CD4-positive, alpha-beta T cell (primary cell): ENCODE measurements around the gene PHLDB1. TPM values are rescaled to one million over a fixed set of nuclear protein-coding genes. Genes with fewer than 3 reads are reported as not detected.

ENCODE experiments used
- ATAC-seq: fragments of 200-7000 bp; cut with Tn5 transposase; one replicate; pipeline ENCODE4 v1.10.0; 2022; ENCODE audit warnings: mild to moderate bottlenecking; ENCODE audit not compliant: poor library complexity
- CTCF ChIA-PET: fragments of 350-600 bp; sonication (Branson Sonifier 250); formaldehyde crosslinking; loops from one replicate; lab custom pipeline; 2021; ENCODE audit warnings: antibody characterized with exemption, inconsistent platforms; lab: Charles Lee
- POLR2A ChIA-PET: fragments of 350-600 bp; sonication (Branson Sonifier 250); formaldehyde crosslinking; loops from one replicate; lab custom pipeline; 2021; ENCODE audit warnings: antibody characterized with exemption, inconsistent platforms; lab: Charles Lee
- DNase-seq, 14 experiments: peaks; one replicate each; pipeline ENCODE4 v3.0.0-alpha.2; 2013 to 2020; ENCODE audit warnings: mixed read lengths in 2 of 14
- H3K27ac ChIP-seq, 2 donors: one replicate each; pipeline versions ENCODE4 v1.5.1 to v1.7.0; 2013; ENCODE audit warnings: low read length in 2 of 2, low read depth in 1 of 2, mild to moderate bottlenecking in 1 of 2
- H3K27me3 ChIP-seq, 2 experiments: 1 replicate in 1 of 2; 2 replicates in 1 of 2; pipeline versions ENCODE4 v1.6.1 to v1.7.0; 2013; ENCODE audit warnings: low read length in 2 of 2, control low read depth in 1 of 2, mild to moderate bottlenecking in 1 of 2, moderate library complexity in 1 of 2; ENCODE audit not compliant: insufficient read depth in 2 of 2, control insufficient read depth in 1 of 2
- H3K36me3 ChIP-seq: one replicate; pipeline ENCODE4 v1.6.1; 2013; ENCODE audit warnings: low read length, control low read depth; ENCODE audit not compliant: insufficient read depth
- H3K4me1 ChIP-seq: one replicate; pipeline ENCODE4 v1.6.1; 2013; ENCODE audit warnings: low read length, control low read depth; ENCODE audit not compliant: insufficient read depth
- H3K4me3 ChIP-seq: one replicate; pipeline ENCODE4 v1.5.1; 2013; ENCODE audit warnings: mild to moderate bottlenecking, low read length, moderate library complexity
- H3K9me3 ChIP-seq, 2 experiments: 1 replicate in 1 of 2; 2 replicates in 1 of 2; pipeline versions ENCODE4 v1.6.1 to v1.7.0; 2013; ENCODE audit warnings: low read length in 2 of 2, mild to moderate bottlenecking in 2 of 2, control low read depth in 1 of 2, moderate library complexity in 1 of 2; ENCODE audit not compliant: control insufficient read depth in 1 of 2, insufficient read depth in 1 of 2
- H3K27ac Mint-ChIP-seq: one replicate; pipeline ENCODE4 v1.8.0; 2020; ENCODE audit warnings: mixed read lengths
- H3K27me3 Mint-ChIP-seq: one replicate; pipeline ENCODE4 v1.8.0; 2021; ENCODE audit warnings: mixed read lengths
- H3K36me3 Mint-ChIP-seq: one replicate; pipeline ENCODE4 v1.8.0; 2021; ENCODE audit warnings: low read depth, mixed read lengths
- H3K4me1 Mint-ChIP-seq: one replicate; pipeline ENCODE4 v1.8.0; 2021; ENCODE audit warnings: low read depth, mixed read lengths
- H3K4me3 Mint-ChIP-seq: one replicate; pipeline ENCODE4 v1.8.0; 2020; ENCODE audit warnings: mild to moderate bottlenecking, mixed read lengths
- H3K9me3 Mint-ChIP-seq: one replicate; pipeline ENCODE4 v1.8.0; 2020; ENCODE audit warnings: mixed read lengths
- intact Hi-C, 2 experiments: fragments of 100-400 bp; cut with DNase I in 1 of 2; cut with micrococcal nuclease in 1 of 2; formaldehyde crosslinking; loops; one replicate each; pipeline versions ENCODE4 v1.15.1 to v1.9.0; 2023 to 2025; cut with DNase I, micrococcal nuclease
- total RNA-seq, 174 experiments: library from RNA in 2 of 174; stranded (reverse) in 2 of 174; gene quantifications; one replicate each; pipeline ENCODE4 v1.2.3 and lab custom pipeline; 2021 to 2026
- TF ChIP-seq, protein P1 (sequence below): fragments of 200-600 bp; IDR thresholded peaks from one replicate; pipeline ENCODE4 v1.8.0; 2022; ENCODE audit warnings: antibody characterized with exemption, mild to moderate bottlenecking

Gene PHLDB1
- total RNA-seq, 2 experiments from 2014 or later = 1.8 to 2.3 TPM

DNA sequence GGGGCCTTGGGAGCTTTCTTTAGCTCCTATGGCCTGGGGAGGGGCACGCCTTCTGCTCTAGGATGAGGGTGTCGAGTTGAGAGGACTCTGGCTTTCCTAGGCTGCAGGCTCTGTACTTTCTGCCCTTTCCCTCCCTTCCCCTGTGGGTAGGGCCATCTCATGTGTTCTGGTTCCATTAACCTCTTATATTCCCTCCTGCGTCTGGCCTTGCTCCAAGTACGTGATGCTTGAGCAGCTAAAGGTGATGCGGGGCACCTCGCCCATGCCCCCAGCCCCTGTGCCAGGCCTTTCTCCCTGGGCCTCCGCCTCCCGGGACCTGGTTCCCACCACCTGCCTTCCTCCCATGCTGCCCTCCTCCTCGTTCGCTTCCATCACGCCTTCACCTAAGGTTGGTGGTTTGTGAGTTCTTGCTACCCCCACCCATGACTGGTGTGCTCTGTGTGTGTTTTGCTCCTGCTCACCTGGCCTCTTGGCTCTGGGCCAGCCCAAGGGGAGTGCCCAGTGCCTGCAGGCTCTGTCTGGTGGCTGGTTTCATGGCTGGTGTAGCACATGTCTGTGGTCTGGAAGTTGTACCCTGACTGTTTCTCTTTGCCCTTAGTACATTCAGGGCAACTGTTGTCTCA lies 34.1 kb downstream of the PHLDB1 start:
- H3K4me3 Mint-ChIP-seq = no peak overlapping the region
- no peaks in the 10 kb centered on the region for H3K9me3 Mint-ChIP-seq
- no peaks in the 10 kb centered on the region for H3K4me1 Mint-ChIP-seq
- H3K36me3 Mint-ChIP-seq = no peaks in the 10 kb centered on the region
- H3K27ac ChIP-seq = no peak overlapping the region
- no peak for ATAC-seq
- H3K27ac Mint-ChIP-seq = no peak overlapping the region
- DNase-seq = no peak
- H3K9me3 ChIP-seq = no peaks in the 10 kb centered on the region
- H3K4me1 ChIP-seq = no peaks in the 10 kb centered on the region
- H3K4me3 ChIP-seq = no peak overlapping the region
- H3K27me3 Mint-ChIP-seq = no peaks in the 10 kb centered on the region
- intact Hi-C loops = no loop called here
- ChIA-PET POLR2A (no interaction called here), CTCF (no interaction called here)
- TF ChIP-seq, protein P1, sequence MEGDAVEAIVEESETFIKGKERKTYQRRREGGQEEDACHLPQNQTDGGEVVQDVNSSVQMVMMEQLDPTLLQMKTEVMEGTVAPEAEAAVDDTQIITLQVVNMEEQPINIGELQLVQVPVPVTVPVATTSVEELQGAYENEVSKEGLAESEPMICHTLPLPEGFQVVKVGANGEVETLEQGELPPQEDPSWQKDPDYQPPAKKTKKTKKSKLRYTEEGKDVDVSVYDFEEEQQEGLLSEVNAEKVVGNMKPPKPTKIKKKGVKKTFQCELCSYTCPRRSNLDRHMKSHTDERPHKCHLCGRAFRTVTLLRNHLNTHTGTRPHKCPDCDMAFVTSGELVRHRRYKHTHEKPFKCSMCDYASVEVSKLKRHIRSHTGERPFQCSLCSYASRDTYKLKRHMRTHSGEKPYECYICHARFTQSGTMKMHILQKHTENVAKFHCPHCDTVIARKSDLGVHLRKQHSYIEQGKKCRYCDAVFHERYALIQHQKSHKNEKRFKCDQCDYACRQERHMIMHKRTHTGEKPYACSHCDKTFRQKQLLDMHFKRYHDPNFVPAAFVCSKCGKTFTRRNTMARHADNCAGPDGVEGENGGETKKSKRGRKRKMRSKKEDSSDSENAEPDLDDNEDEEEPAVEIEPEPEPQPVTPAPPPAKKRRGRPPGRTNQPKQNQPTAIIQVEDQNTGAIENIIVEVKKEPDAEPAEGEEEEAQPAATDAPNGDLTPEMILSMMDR = no peak
- peaks cover 2% of the 10 kb centered on the region for H3K36me3 ChIP-seq
- no peaks in the 10 kb centered on the region for H3K27me3 ChIP-seq

DNA sequence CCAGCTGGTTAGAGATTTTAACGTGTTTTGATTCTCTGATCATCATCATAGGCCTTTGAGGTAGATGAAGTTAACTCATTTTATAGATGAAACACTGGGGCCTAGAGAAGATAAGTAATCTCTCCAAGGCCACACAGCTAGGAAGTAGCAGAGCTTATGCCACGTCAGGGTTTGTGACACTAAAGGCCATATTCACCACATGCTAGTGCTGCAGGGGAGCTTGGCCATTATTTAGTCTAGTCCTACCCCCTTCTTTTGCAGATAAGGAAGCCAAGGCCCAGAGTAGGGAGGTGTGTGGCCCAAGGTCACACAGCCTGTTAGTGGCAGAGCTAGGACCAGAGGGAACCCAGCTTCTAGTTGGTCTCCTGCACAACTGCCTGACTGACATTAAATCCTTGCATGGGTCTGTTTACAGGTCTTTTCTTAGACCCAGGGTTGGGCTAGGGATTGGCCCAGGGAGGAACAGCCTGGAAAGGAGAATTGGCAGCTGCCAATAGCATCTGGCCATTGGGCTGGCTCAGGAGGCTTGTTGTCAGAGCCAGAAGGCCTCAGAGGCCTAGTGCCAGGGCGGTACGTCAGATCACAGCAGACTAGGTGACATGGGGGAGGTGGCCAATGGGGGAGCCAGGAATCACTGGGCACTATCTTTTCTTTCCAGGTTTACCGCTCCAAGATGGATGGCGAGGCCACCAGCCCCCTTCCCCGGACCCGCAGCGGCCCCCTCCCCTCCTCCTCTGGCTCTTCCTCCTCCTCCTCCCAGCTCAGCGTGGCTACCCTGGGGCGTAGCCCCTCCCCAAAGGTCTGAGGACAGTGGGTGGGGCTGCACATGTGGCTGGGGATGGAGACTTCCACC lies 36.0 kb downstream of the PHLDB1 start:
- Mint-ChIP-seq H3K27me3 (no peaks in the 10 kb centered on the region), H3K4me1 (no peaks in the 10 kb centered on the region), H3K9me3 (no peaks in the 10 kb centered on the region), H3K36me3 (no peaks in the 10 kb centered on the region), H3K4me3 (no peak overlapping the region), H3K27ac (no peak overlapping the region)
- peaks cover 2% of the 10 kb centered on the region for H3K36me3 ChIP-seq
- ChIA-PET POLR2A (interaction anchor here (0.6 kb wide), 1 partner anchor 505 kb away, joined by 3 read pairs; no protein-coding TSS in a partner anchor), CTCF (no interaction called here)
- H3K4me1 ChIP-seq = no peaks in the 10 kb centered on the region
- H3K4me3 ChIP-seq = no peak overlapping the region
- intact Hi-C loops = no loop called here
- no peaks in the 10 kb centered on the region for H3K27me3 ChIP-seq
- no peak overlapping the region for H3K27ac ChIP-seq
- TF ChIP-seq, protein P1 = no peak
- no peaks in the 10 kb centered on the region for H3K9me3 ChIP-seq
- DNase-seq (no peak), ATAC-seq (no peak)

DNA sequence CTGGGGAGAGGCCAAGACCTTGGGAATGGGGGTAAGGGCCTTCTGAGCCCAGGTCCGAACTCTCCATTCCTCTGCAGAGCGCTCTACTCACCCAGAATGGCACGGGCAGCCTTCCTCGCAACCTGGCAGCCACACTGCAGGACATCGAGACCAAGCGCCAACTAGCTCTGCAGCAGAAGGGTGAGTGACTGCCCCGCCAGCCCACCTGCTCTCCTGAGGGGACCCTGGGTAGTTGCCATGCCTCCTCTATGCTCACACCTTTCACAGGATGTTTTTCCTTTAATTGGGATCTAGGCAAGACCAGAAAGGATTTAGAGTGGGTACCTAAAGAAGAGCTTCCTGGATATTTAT lies 36.6 kb downstream of the PHLDB1 start:
- H3K4me3 Mint-ChIP-seq = no peak overlapping the region
- Histone ChIP-seq H3K36me3 (peaks cover 2% of the 10 kb centered on the region), H3K27ac (no peak overlapping the region), H3K4me1 (no peaks in the 10 kb centered on the region), H3K4me3 (no peak overlapping the region), H3K9me3 (no peaks in the 10 kb centered on the region), H3K27me3 (no peaks in the 10 kb centered on the region)
- H3K9me3 Mint-ChIP-seq = no peaks in the 10 kb centered on the region
- POLR2A ChIA-PET = interaction anchor here (0.6 kb wide), 1 partner anchor 506 kb away, joined by 3 read pairs; no protein-coding TSS in a partner anchor
- no peaks in the 10 kb centered on the region for H3K36me3 Mint-ChIP-seq
- ATAC-seq (no peak), DNase-seq (no peak)
- H3K4me1 Mint-ChIP-seq = no peaks in the 10 kb centered on the region
- no peak overlapping the region for H3K27ac Mint-ChIP-seq
- TF ChIP-seq, protein P1 = no peak
- intact Hi-C loops = no loop called here
- CTCF ChIA-PET = no interaction called here
- no peaks in the 10 kb centered on the region for H3K27me3 Mint-ChIP-seq
